LNCAP (cell line): Measurements from ENCODE around the gene IFI27L1.
A peak's percentile ranks its signal among the peaks of the same experiment; 100 is the strongest.

ENCODE experiments used
- CTCF ChIP-seq: fragments of 450-650 bp; IDR thresholded peaks from 2 replicates; pipeline ENCODE4 v1.5.1; 2017; ENCODE audit warnings: mild to moderate bottlenecking

The IFI27L1 gene

GRCh38 chr14:94126800-94127199, 45.7 kb downstream of the IFI27L1 start:
- TF ChIP-seq CTCF, result no peak

GRCh38 chr14:94127330-94127729, 46.2 kb downstream of the IFI27L1 start:
- TF ChIP-seq CTCF, result no peak

- TF ChIP-seq CTCF, result no peak
These were observed 47.2 kb downstream of the IFI27L1 start for GRCh38 chr14:94128216-94128839.

GRCh38 chr14:94129111-94129757, 48.1 kb downstream of the IFI27L1 start, which contains the start of gene IFI27L2:
Gene IFI27L2 (minus strand): TSS chr14:94129604. CDS start chr14:94129564, 40 bp downstream.
- TF ChIP-seq CTCF, result 0 out of 2 replicates have a peak, but pooled peaks have one; percentile 12

GRCh38 chr14:94129758-94130414, 48.8 kb downstream of the IFI27L1 start:
- no peak for TF ChIP-seq CTCF

- TF ChIP-seq CTCF, result peak; percentile 82
These were observed 51.3 kb downstream of the IFI27L1 start for GRCh38 chr14:94132285-94132887.

GRCh38 chr14:94135476-94135875, 54.4 kb downstream of the IFI27L1 start:
- TF ChIP-seq CTCF, result no peak
